Esophagus (tissue), 2 donors: ENCODE data around the gene UNG. TPM values are rescaled to one million over a fixed set of nuclear protein-coding genes. Genes with fewer than 3 reads are reported as not detected.

Source experiments
- H3K27ac ChIP-seq, 2 donors: one replicate each; pipeline ENCODE4 v1.5.1; 2013; ENCODE audit warnings: low read depth in 2 of 2, mild to moderate bottlenecking in 2 of 2, inconsistent platforms in 1 of 2, low read length in 1 of 2, moderate library complexity in 1 of 2
- H3K27me3 ChIP-seq, 2 donors: one replicate each; pipeline ENCODE4 v1.6.1; 2013; ENCODE audit warnings: low read length in 2 of 2, control low read depth in 1 of 2, mild to moderate bottlenecking in 1 of 2; ENCODE audit not compliant: insufficient read depth in 2 of 2, control insufficient read depth in 1 of 2
- H3K36me3 ChIP-seq, 2 donors: one replicate each; pipeline ENCODE4 v1.6.1; 2013; ENCODE audit warnings: low read length in 1 of 2; ENCODE audit not compliant: control insufficient read depth in 2 of 2, insufficient read depth in 2 of 2
- H3K4me1 ChIP-seq, 2 donors: one replicate each; pipeline ENCODE4 v1.6.1; 2013; ENCODE audit warnings: low read length in 1 of 2; ENCODE audit not compliant: control insufficient read depth in 2 of 2, insufficient read depth in 2 of 2
- H3K4me3 ChIP-seq, 2 donors: one replicate each; pipeline ENCODE4 v1.5.1; 2013; ENCODE audit warnings: low read length in 2 of 2, mild to moderate bottlenecking in 2 of 2, low read depth in 1 of 2, moderate library complexity in 1 of 2
- H3K9me3 ChIP-seq, 2 donors: one replicate each; pipeline ENCODE4 v1.6.1; 2013; ENCODE audit warnings: mild to moderate bottlenecking in 2 of 2, low read depth in 1 of 2, low read length in 1 of 2, moderate library complexity in 1 of 2; ENCODE audit not compliant: control insufficient read depth in 2 of 2, insufficient read depth in 1 of 2
- WGBS, 2 donors: extraction: QIAGEN DNeasy Blood & Tissue Kit; methylation state at CpG; one replicate each; pipeline ENCODE4 v1.1.7; 2013; 5-methylcytosine and 5-hydroxymethylcytosine counted together
- polyA plus RNA-seq, 2 donors: library from polyadenylated mRNA; stranded (reverse); fragments of 200-250 nt; gene quantifications; one replicate each; pipeline ENCODE4 v1.2.3, GENCODE V29; 2013
- donor health status: healthy with polysubstance abuse.
- donor health status: Bipolar disorder and iron deficiency.

The UNG gene
- polyA plus RNA-seq, 2 donors = 22.9 to 27.5 TPM

DNA sequence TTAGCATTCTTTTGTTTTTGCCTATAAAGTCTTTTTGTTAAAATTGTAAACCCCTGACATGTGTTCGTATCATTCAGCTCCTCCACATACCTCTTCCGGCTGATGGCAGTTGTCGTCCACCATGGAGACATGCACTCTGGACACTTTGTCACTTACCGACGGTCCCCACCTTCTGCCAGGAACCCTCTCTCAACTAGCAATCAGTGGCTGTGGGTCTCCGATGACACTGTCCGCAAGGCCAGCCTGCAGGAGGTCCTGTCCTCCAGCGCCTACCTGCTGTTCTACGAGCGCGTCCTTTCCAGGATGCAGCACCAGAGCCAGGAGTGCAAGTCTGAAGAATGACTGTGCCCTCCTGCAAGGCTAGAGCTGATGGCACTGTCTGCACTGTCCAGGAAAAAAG lies 11.8 kb upstream of the UNG start:
- WGBS, 2 donors = 93 to 95% methylated on average over 11 of the region's 11 CpGs
- H3K36me3 ChIP-seq = peaks cover 28 to 29% of the 10 kb centered on the region in 2 donors

GRCh38 chr12:109087250-109087649 lies 10.1 kb upstream of the UNG start:
- H3K27ac ChIP-seq = no peak overlapping the region
- peaks cover 19 to 26% of the 10 kb centered on the region in 2 donors for H3K36me3 ChIP-seq
- WGBS, 2 donors = 56 to 72% methylated on average over 5 of the region's 5 CpGs
- no peak overlapping the region for H3K4me3 ChIP-seq
- H3K4me1 ChIP-seq = peaks cover 0 to 2% of the 10 kb centered on the region in 2 donors
- H3K27me3 ChIP-seq = no peaks in the 10 kb centered on the region
- no peaks in the 10 kb centered on the region for H3K9me3 ChIP-seq

More for the DNA sequence above, 11.8 kb upstream of the UNG start:
- Histone ChIP-seq H3K27ac (no peak overlapping the region), H3K4me1 (no peaks in the 10 kb centered on the region), H3K9me3 (no peaks in the 10 kb centered on the region), H3K4me3 (no peak overlapping the region), H3K27me3 (no peaks in the 10 kb centered on the region)

GRCh38 chr12:109088818-109089217 lies 8.6 kb upstream of the UNG start:
- Histone ChIP-seq H3K4me3 (no peak overlapping the region), H3K9me3 (no peaks in the 10 kb centered on the region), H3K4me1 (peaks cover 0 to 6% of the 10 kb centered on the region in 2 donors), H3K27ac (no peak overlapping the region), H3K27me3 (no peaks in the 10 kb centered on the region), H3K36me3 (peaks cover 11 to 21% of the 10 kb centered on the region in 2 donors)
- 67 to 72% methylated on average over 6 of the region's 6 CpGs for WGBS, 2 donors

DNA sequence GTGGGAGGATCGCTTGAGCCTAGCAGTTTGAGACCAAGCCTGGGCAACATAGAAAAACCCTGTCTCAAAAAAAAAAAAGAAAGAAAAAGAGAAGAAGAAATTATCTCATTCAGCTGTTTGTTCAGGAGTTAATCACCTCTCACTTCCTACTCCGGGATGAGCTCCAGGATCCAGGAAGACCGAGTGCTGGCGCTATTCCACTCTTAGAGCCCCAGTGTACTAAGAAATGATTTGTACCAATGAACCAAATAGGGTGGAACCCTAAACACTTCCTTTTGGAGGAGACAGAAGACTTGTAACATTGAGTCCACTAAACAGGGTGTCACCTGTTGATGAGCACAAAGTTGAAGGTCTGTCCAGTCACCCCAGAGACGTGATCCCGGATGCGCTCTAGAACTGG lies 7.7 kb upstream of the UNG start:
- no peak overlapping the region for H3K27ac ChIP-seq
- no peaks in the 10 kb centered on the region for H3K9me3 ChIP-seq
- no peaks in the 10 kb centered on the region for H3K27me3 ChIP-seq
- no peak overlapping the region for H3K4me3 ChIP-seq
- H3K36me3 ChIP-seq = peaks cover 11 to 21% of the 10 kb centered on the region in 2 donors
- H3K4me1 ChIP-seq = peaks cover 0 to 6% of the 10 kb centered on the region in 2 donors
- 85% methylated on average over 7 of the region's 7 CpGs for WGBS, 2 donors

DNA sequence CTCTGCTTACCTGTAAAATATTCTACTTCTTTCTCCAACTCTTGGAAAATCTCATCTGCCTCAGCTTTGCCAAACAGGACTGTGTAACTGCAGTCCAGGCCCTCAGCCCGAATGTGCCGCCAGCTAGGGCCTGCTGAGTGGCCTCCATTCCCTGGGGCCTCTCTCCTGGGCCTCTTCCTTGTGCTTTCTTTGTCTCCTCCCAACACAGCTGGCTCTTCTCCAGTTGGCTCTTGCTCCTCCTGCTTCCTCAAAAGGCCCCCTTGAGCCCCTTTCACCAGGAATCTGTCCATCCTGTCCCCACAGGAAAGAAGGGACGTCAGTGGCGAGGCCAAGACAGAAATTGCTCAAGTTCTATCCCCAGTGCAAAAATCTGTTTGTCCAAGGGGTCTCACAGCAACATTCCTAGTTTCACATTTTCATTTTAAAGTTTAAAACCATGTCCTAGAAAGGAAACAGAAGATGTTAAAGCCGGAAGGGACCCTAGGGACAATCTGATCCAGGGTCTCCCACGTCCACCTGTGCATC lies 4.8 kb upstream of the UNG start:
- Histone ChIP-seq H3K4me3 (peak overlapping the region; percentile 50), H3K4me1 (peaks cover 0 to 10% of the 10 kb centered on the region in 2 donors), H3K9me3 (no peaks in the 10 kb centered on the region), H3K27ac (peak overlapping the region in 1 of 2 donors; percentile 78), H3K36me3 (peaks cover 4 to 11% of the 10 kb centered on the region in 2 donors), H3K27me3 (no peaks in the 10 kb centered on the region)
- WGBS, 2 donors = 43 to 51% methylated on average over 6 of the region's 6 CpGs

GRCh38 chr12:109093022-109093918 lies 4.1 kb upstream of the UNG start, which contains the start of gene ALKBH2:
Gene ALKBH2 (minus strand): TSS chr12:109093472. CDS start chr12:109092786, 686 bp downstream.
- Histone ChIP-seq H3K4me3 (peak within 1 kb of the TSS; percentile 50), H3K27me3 (no peaks in the 10 kb centered on the region), H3K4me1 (peaks cover 0 to 11% of the 10 kb centered on the region in 2 donors), H3K27ac (peak within 1 kb of the TSS; percentile 7 to 78), H3K9me3 (no peaks in the 10 kb centered on the region), H3K36me3 (peaks cover 2 to 8% of the 10 kb centered on the region in 2 donors)
- WGBS, 2 donors = 4 to 5% methylated on average over 45 of the region's 45 CpGs

DNA sequence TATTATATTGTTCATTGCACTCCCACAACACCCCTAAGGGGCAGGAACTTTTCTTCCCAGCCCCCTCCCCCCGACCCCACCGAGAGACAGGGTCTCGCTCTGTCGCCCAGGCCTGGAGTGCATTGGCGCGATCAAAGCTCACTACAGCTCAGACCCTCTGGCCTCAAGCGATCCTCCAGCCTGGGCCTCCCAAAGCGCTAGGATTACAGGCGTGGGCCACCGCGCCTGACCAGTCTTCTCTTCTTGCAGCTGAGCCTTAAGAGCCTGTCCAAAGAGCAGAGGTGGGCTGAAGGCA lies 310 bp upstream of the UNG start:
- H3K9me3 ChIP-seq = no peaks in the 10 kb centered on the region
- WGBS, 2 donors = 37 to 50% methylated on average over 11 of the region's 11 CpGs
- no peaks in the 10 kb centered on the region for H3K36me3 ChIP-seq
- peak overlapping the region in 1 of 2 donors; percentile 41 for H3K4me3 ChIP-seq
- no peak overlapping the region for H3K27ac ChIP-seq
- peaks cover 0 to 11% of the 10 kb centered on the region in 2 donors for H3K4me1 ChIP-seq
- H3K27me3 ChIP-seq = no peaks in the 10 kb centered on the region

- H3K27me3 ChIP-seq = no peaks in the 10 kb centered on the region
- H3K4me1 ChIP-seq = peaks cover 0 to 5% of the 10 kb centered on the region in 2 donors
- 0 to 1% methylated on average over 32 of the region's 32 CpGs for WGBS, 2 donors
- H3K9me3 ChIP-seq = no peaks in the 10 kb centered on the region
- H3K36me3 ChIP-seq = peaks cover 2% of the 10 kb centered on the region in 2 donors
- peak overlapping the region; percentile 97 to 99 for H3K27ac ChIP-seq
- H3K4me3 ChIP-seq = peak overlapping the region; percentile 82 to 87
Observed at GRCh38 chr12:109098183-109098604, 797 bp downstream of the UNG start.

GRCh38 chr12:109098651-109099050 lies 1.3 kb downstream of the UNG start:
- peaks cover 0 to 5% of the 10 kb centered on the region in 2 donors for H3K4me1 ChIP-seq
- 4% methylated on average over 8 of the region's 8 CpGs for WGBS, 2 donors
- H3K4me3 ChIP-seq = peak overlapping the region; percentile 82 to 87
- H3K27me3 ChIP-seq = no peaks in the 10 kb centered on the region
- peak overlapping the region; percentile 97 to 99 for H3K27ac ChIP-seq
- no peaks in the 10 kb centered on the region for H3K9me3 ChIP-seq
- peaks cover 3 to 4% of the 10 kb centered on the region in 2 donors for H3K36me3 ChIP-seq
